Adrenal gland (tissue), 5 donors: ENCODE results near the gene EIF5B.

ENCODE experiments used
- POLR2A ChIP-seq, 2 donors: fragments of 450-650 bp; IDR thresholded peaks; one replicate each; pipeline ENCODE4 v1.6.1; 2017; ENCODE audit warnings: antibody characterized with exemption in 2 of 2, mild to moderate bottlenecking in 2 of 2, moderate library complexity in 1 of 2
- TF ChIP-seq, protein P1 (sequence below), 6 experiments: fragments of 450-650 bp in 4 of 6; fragments of 200-600 bp in 2 of 6; sonication (generic) in 1 of 6; IDR thresholded peaks; 1 replicate in 5 of 6; 2 replicates in 1 of 6; pipeline versions ENCODE4 v1.5.1 to v1.8.0; 2016 to 2021; ENCODE audit warnings: antibody characterized with exemption in 6 of 6, mild to moderate bottlenecking in 2 of 6, moderate library complexity in 1 of 6
- donor health status: DM: no; HTN: no; CAD: no.

DNA sequence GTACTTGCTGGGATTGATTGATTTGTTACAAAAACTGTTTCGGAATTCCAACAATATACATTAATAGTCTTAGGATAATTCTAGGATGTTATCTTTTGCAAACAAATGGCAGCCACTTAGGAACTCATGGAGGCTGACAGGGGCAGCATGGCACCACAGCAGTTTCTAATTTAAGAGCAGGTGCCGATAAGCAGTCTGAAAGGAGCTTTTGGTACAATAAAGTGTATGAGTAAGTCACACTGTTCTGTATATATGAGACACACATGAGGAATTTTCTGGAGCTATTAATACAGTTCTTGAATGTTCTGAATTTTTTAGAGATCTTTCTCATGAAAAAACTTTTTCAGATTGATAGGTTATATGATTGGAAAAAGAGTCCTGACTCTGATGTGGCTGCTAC lies 52.2 kb downstream of the EIF5B start:
- TF ChIP-seq, protein P1, sequence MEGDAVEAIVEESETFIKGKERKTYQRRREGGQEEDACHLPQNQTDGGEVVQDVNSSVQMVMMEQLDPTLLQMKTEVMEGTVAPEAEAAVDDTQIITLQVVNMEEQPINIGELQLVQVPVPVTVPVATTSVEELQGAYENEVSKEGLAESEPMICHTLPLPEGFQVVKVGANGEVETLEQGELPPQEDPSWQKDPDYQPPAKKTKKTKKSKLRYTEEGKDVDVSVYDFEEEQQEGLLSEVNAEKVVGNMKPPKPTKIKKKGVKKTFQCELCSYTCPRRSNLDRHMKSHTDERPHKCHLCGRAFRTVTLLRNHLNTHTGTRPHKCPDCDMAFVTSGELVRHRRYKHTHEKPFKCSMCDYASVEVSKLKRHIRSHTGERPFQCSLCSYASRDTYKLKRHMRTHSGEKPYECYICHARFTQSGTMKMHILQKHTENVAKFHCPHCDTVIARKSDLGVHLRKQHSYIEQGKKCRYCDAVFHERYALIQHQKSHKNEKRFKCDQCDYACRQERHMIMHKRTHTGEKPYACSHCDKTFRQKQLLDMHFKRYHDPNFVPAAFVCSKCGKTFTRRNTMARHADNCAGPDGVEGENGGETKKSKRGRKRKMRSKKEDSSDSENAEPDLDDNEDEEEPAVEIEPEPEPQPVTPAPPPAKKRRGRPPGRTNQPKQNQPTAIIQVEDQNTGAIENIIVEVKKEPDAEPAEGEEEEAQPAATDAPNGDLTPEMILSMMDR (IDR thresholded peaks at IDR 0.05): no peak
- no peak for TF ChIP-seq POLR2A (IDR thresholded peaks at IDR 0.05)
